Left lung (tissue), 14 donors: Measurements from ENCODE around the gene CD70. TPM values are rescaled to one million over a fixed set of nuclear protein-coding genes. Genes with fewer than 3 reads are reported as not detected.
"Not testable (repeated sequence)": the region's sequence is repeated elsewhere in the genome, so short reads cannot be mapped to it uniquely, and the experiment has no call there.

Experiments
- ATAC-seq: fragments of 200-7000 bp; cut with Tn5 transposase; one replicate; pipeline ENCODE4 v1.9.1; 2020; ENCODE audit warnings: moderate library complexity
- DNase-seq, 4 donors: peaks; one replicate each; pipeline ENCODE4 v3.0.0-alpha.2; 2013 to 2020
- H3K27ac ChIP-seq, 2 donors: fragments of 200-600 bp; sonication (generic) in 1 of 2; one replicate each; pipeline versions ENCODE4 v1.5.0 to v1.8.0; 2020 to 2021
- H3K27me3 ChIP-seq, 2 donors: fragments of 200-600 bp; sonication (generic) in 1 of 2; one replicate each; pipeline versions ENCODE4 v1.5.0 to v1.8.0; 2020 to 2021
- H3K36me3 ChIP-seq, 2 donors: fragments of 200-600 bp; sonication (generic) in 1 of 2; one replicate each; pipeline versions ENCODE4 v1.5.0 to v1.8.0; 2020 to 2021
- H3K4me1 ChIP-seq, 2 donors: fragments of 200-600 bp; one replicate each; pipeline ENCODE4 v1.8.0; 2021
- H3K4me3 ChIP-seq, 2 donors: fragments of 200-600 bp; sonication (generic) in 1 of 2; one replicate each; pipeline versions ENCODE4 v1.5.0 to v1.8.0; 2020 to 2021; ENCODE audit warnings: mild to moderate bottlenecking in 1 of 2
- H3K9me3 ChIP-seq, 2 donors: fragments of 200-600 bp; sonication (generic) in 1 of 2; one replicate each; pipeline versions ENCODE4 v1.5.0 to v1.8.0; 2020 to 2021
- CTCF ChIP-seq, 2 donors: fragments of 200-600 bp; sonication (generic) in 1 of 2; IDR thresholded peaks; one replicate each; pipeline versions ENCODE4 v1.5.0 to v1.8.0; 2021; ENCODE audit warnings: antibody characterized with exemption in 2 of 2
- intact Hi-C, 2 donors: fragments of 100-400 bp; cut with DNase I; formaldehyde crosslinking; loops; one replicate each; pipeline versions ENCODE4 v1.11.2 to v1.14.2; 2022
- long read RNA-seq, 12 donors: library from polyadenylated mRNA in 2 of 12; unstranded in 2 of 12; transcript quantifications; one replicate each; pipeline ENCODE4 v2.0.0 and lab custom pipeline, GENCODE V29; 2019 to 2026
- polyA plus RNA-seq, 6 donors: library from polyadenylated mRNA; unstranded; fragments of 120-200 nt; gene quantifications; one replicate each; pipeline ENCODE4 v1.2.1, GENCODE V29; 2013; ENCODE audit not compliant: insufficient read length in 6 of 6
- total RNA-seq, 2 donors: library from RNA; stranded (reverse); fragmentation: NEBNext Ultra II Directional; extraction: Animal tissue kit (Norgen Biotek cat#: 25700); gene quantifications; one replicate each; pipeline ENCODE4 v1.2.1, GENCODE V29; 2021
- donor health status: DM: no; HTN: yes; CAD: no.
- donor health status: DM: no; HTN: no; CAD: no.

Gene CD70
- total RNA-seq (under 1 TPM in 1 of 2 donors, not detected in 1; 0.42 TPM), polyA plus RNA-seq (under 1 TPM in 3 of 6 donors, not detected in 3; 0.22 to 0.53 (median 0.36) TPM)
- long read RNA-seq, donor 1: 0 reads
- long read RNA-seq, donor 2: 0 reads
- long read RNA-seq, donor 3: 0 reads
- long read RNA-seq, donor 4, partial matches to known transcripts: 0 of 1 reads
- long read RNA-seq, donor 4, other reads (novel, unspliced or antisense): 0 of 1 reads
- long read RNA-seq, donor 5: 0 reads
- long read RNA-seq, donor 6: 0 reads
- long read RNA-seq, donor 7: 0 reads
- long read RNA-seq, donor 8: 0 reads
- long read RNA-seq, donor 9: 0 reads
- long read RNA-seq, donor 10: 0 reads
- long read RNA-seq, donor 11: 0 reads
- long read RNA-seq, donor 12: 0 reads

- no peaks in the 10 kb centered on the region for H3K9me3 ChIP-seq
- ATAC-seq: peak; percentile 31
- no peak within 1 kb of the TSS for H3K27ac ChIP-seq
- peaks cover 60 to 97% of the 10 kb centered on the region in 2 donors for H3K27me3 ChIP-seq
- peaks cover 0 to 27% of the 10 kb centered on the region in 2 donors for H3K4me1 ChIP-seq
- no peak within 1 kb of the TSS for H3K4me3 ChIP-seq
- no peaks in the 10 kb centered on the region for H3K36me3 ChIP-seq
- peak in 2 of 4 donors; percentile 35 to 78 for DNase-seq
- intact Hi-C loops: no loop called here
- no peak for TF ChIP-seq CTCF (IDR thresholded peaks at IDR 0.05)
These were observed at the start of gene CD70 for GRCh38 chr19:6590827-6591319. Gene CD70, minus strand, starts transcription at chr19:6591150. Its CDS starts 148 bp downstream, at chr19:6591002.

- ATAC-seq, DNase-seq, H3K27ac ChIP-seq, intact Hi-C loops, H3K4me3 ChIP-seq, H3K9me3 ChIP-seq, H3K36me3 ChIP-seq: not testable (repeated sequence)
- Histone ChIP-seq H3K27me3 (peaks cover 0 to 53% of the 10 kb centered on the region in 2 donors), H3K4me1 (peaks cover 0 to 12% of the 10 kb centered on the region in 2 donors)
These were observed 49.4 kb upstream of the CD70 start for GRCh38 chr19:6640333-6640732.

- intact Hi-C loops: loop anchor here in 1 of 2 donors (10.0 kb wide), 1 partner anchor 125 kb away; no protein-coding TSS in a partner anchor
These were observed 48.5 kb upstream of the CD70 start for GRCh38 chr19:6639439-6639838.

GRCh38 chr19:6633456-6633813 lies 42.5 kb upstream of the CD70 start:
- peak in 1 of 2 donors; percentile 38 for TF ChIP-seq CTCF (IDR thresholded peaks at IDR 0.05)
- not testable (repeated sequence) for H3K36me3 ChIP-seq, ATAC-seq, DNase-seq, H3K27ac ChIP-seq, H3K9me3 ChIP-seq, H3K27me3 ChIP-seq, H3K4me3 ChIP-seq, H3K4me1 ChIP-seq
- intact Hi-C loops: loop anchor here in 1 of 2 donors (5.0 to 10.0 kb wide), 2 partner anchors 119 to 229 kb away; no protein-coding TSS in a partner anchor

More at GRCh38 chr19:6639439-6639838, 48.5 kb upstream of the CD70 start:
- TF ChIP-seq CTCF (IDR thresholded peaks at IDR 0.05): no peak
- Histone ChIP-seq H3K36me3 (no peaks in the 10 kb centered on the region), H3K9me3 (no peaks in the 10 kb centered on the region), H3K27me3 (peaks cover 0 to 45% of the 10 kb centered on the region in 2 donors), H3K4me3 (no peak overlapping the region), H3K27ac (no peak overlapping the region), H3K4me1 (peaks cover 0 to 12% of the 10 kb centered on the region in 2 donors)
- ATAC-seq (no peak), DNase-seq (no peak)

GRCh38 chr19:6632747-6633455 lies 42.0 kb upstream of the CD70 start:
- H3K36me3 ChIP-seq, H3K27ac ChIP-seq, H3K4me1 ChIP-seq, H3K27me3 ChIP-seq, H3K4me3 ChIP-seq, H3K9me3 ChIP-seq: not testable (repeated sequence)
- TF ChIP-seq CTCF (IDR thresholded peaks at IDR 0.05): peak; percentile 72 to 75
- intact Hi-C loops: loop anchor here in 1 of 2 donors (5.0 to 10.0 kb wide), 2 partner anchors 118 to 229 kb away; no protein-coding TSS in a partner anchor
- ATAC-seq (peak; percentile 81), DNase-seq (peak; percentile 38 to 92 (median 70))
